ENCODE measurements around the gene C1orf50.
A peak's percentile ranks its signal among the peaks of the same experiment; 100 is the strongest.

Gene C1orf50

GRCh38 chr1:42736152-42736551, 30.9 kb upstream of the C1orf50 start:
- TF ChIP-seq, protein P1, sequence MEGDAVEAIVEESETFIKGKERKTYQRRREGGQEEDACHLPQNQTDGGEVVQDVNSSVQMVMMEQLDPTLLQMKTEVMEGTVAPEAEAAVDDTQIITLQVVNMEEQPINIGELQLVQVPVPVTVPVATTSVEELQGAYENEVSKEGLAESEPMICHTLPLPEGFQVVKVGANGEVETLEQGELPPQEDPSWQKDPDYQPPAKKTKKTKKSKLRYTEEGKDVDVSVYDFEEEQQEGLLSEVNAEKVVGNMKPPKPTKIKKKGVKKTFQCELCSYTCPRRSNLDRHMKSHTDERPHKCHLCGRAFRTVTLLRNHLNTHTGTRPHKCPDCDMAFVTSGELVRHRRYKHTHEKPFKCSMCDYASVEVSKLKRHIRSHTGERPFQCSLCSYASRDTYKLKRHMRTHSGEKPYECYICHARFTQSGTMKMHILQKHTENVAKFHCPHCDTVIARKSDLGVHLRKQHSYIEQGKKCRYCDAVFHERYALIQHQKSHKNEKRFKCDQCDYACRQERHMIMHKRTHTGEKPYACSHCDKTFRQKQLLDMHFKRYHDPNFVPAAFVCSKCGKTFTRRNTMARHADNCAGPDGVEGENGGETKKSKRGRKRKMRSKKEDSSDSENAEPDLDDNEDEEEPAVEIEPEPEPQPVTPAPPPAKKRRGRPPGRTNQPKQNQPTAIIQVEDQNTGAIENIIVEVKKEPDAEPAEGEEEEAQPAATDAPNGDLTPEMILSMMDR (IDR thresholded peaks at IDR 0.05; ENCODE audit: low read depth, low read length), result peak; percentile 52
- H3K4me3 ChIP-seq (replicated peaks in 1 of 2; ENCODE audit: low read depth in 2 of 2, low read length in 2 of 2), result no peak overlapping the region
- peak; percentile 36 to 42 for DNase-seq (ENCODE audit: low read depth in 2 of 2)

DNA sequence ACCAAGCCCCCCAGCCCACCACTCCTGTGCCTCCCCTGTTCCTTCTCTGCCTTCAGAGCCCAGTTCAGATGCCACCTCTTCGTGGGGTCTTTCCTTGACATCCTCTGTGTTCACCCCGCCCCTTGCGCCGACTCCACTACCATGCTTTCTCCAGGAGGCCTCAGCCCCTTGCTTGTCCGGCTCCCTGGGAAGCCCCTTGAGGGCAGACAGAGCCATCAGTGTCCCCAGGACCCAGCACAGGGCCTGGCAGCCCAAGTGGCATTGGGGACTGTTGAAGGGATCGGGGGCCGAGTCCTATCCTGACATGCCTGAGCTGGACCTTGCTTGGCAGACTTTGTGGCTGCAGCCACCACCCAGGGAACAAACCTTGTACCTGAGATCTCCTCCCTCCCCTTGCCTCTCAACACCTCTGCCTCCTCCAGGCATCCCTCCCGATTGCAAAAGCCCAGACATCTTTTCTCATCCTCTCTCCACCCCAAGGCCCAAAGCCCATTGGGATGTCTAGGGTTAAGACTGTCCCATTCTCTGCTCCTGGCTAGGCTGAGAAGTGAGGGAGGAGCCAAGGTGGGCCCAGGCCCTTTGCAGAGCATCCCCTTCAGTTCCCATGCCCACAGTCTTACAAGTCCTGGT, 30.4 kb upstream of the C1orf50 start:
- H3K4me3 ChIP-seq (replicated peaks in 1 of 2; ENCODE audit: low read depth in 2 of 2, low read length in 2 of 2), result no peak overlapping the region
- TF ChIP-seq, protein P1 (IDR thresholded peaks at IDR 0.05; ENCODE audit: low read depth, low read length), result no peak
- no peak for DNase-seq (ENCODE audit: low read depth in 2 of 2)

- TF ChIP-seq, protein P1 (IDR thresholded peaks at IDR 0.05; ENCODE audit: low read depth, low read length), result no peak
- no peak for DNase-seq (ENCODE audit: low read depth in 2 of 2)
- no peak overlapping the region for H3K4me3 ChIP-seq (replicated peaks in 1 of 2; ENCODE audit: low read depth in 2 of 2, low read length in 2 of 2)
These were observed 29.8 kb upstream of the C1orf50 start for GRCh38 chr1:42737257-42737656.

DNA sequence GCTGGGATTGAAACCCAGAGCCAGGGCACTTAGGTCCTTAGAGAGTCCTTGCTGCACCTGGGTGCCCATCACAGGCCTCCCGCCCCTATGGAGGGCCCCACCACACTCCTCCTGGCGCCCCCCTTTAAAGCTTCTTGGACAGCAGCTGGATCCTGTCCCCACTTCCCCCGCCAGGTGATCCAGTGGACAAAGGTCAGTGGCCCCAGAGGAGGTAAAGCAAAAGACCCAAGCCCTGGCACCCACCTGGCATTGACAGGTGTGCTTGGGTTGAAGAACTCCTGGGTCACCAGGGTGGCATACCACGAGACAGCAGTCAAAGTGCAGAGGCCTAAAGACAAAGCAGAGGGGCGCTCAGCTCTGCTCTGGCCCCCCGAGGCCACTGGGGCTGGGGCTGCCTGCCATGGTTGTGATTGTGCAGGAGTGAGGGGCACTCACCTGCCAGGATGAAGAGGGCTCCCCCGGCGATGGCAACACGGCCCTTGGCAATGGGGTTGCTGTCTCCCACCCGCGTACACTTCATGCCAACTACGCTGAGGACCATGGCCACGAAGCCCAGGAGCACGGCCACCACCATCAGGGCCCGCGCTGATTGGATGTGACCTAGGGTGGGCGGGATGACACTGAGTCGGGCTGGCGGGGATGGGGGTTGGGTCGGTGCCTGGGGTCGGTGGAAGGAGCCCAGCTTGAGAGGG, 28.9 kb upstream of the C1orf50 start:
- no peak for DNase-seq (ENCODE audit: low read depth in 2 of 2)
- H3K4me3 ChIP-seq (replicated peaks in 1 of 2; ENCODE audit: low read depth in 2 of 2, low read length in 2 of 2), result no peak overlapping the region
- TF ChIP-seq, protein P1 (IDR thresholded peaks at IDR 0.05; ENCODE audit: low read depth, low read length), result no peak

DNA sequence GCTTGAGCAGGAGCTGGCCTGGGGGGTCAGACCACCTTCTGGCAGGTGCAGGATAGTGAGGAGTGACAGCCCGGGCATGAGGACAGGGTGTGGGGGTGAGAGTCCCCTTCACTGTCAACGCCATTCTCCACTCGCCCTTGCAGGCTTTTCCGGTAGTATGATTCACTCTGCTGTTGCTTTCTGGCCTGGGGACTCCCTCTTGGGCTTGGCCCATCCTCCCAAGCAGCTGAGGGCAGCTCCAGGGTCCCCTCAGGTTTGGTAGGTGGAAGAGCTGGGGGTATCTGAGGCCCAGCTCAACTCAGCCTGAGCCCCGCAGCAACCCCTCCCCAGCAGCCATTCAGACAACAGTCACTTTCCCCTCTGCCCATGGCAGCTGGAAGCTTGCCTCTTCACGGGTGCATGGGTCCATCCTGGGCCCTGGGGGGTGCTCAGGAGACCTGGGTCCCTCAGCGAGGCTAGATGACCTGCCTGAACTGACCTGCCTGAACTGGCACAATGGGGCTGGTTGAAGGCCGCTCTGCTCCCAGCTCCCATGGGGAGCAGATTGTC, 28.3 kb upstream of the C1orf50 start:
- DNase-seq (ENCODE audit: low read depth in 2 of 2), result no peak
- TF ChIP-seq, protein P1 (IDR thresholded peaks at IDR 0.05; ENCODE audit: low read depth, low read length), result no peak
- H3K4me3 ChIP-seq (replicated peaks in 1 of 2; ENCODE audit: low read depth in 2 of 2, low read length in 2 of 2), result no peak overlapping the region

- TF ChIP-seq, protein P1 (IDR thresholded peaks at IDR 0.05; ENCODE audit: low read depth, low read length), result no peak
- DNase-seq (ENCODE audit: low read depth in 2 of 2), result no peak
- H3K4me3 ChIP-seq (replicated peaks in 1 of 2; ENCODE audit: low read depth in 2 of 2, low read length in 2 of 2), result no peak within 1 kb of the TSS
These were observed 27.0 kb upstream of the C1orf50 start, which contains the start of gene CLDN19 for GRCh38 chr1:42739753-42740700. Gene CLDN19, minus strand, starts transcription at chr1:42740236. Its CDS starts 173 bp downstream, at chr1:42740063.
